ENCODE results near the gene CTSL. TPM values are rescaled to one million over a fixed set of nuclear protein-coding genes. Genes with fewer than 3 reads are reported as not detected.
"Not testable (repeated sequence)": the region's sequence is repeated elsewhere in the genome, so short reads cannot be mapped to it uniquely, and the experiment has no call there.

Gene CTSL
- total RNA-seq, 4 donors from 2014 or later = 160 to 932 (median 321) TPM

DNA sequence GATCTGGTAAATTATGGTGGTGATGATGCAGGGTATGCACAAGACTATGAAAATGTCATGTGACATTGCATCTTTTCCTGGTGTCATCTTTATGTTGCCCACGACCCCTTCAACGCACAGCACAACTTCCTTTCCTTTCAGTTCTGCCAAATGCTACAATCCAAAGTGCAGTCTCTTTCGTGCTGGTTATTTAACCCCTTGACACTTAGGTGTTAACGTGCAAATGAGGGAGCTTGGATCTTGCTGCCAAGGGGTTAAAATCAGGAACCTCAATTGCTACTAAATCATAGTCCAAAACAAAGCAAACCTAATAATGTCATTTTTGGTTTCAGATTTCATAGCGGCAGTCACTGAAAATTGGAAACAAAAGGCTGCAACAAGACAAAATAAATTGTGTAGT is 16.0 kb downstream of the CTSL start:
- DNase-seq (ENCODE audit: low spot score) = no peak
- no peak for ATAC-seq (ENCODE audit: low FRiP score)
- TF ChIP-seq, protein P1, sequence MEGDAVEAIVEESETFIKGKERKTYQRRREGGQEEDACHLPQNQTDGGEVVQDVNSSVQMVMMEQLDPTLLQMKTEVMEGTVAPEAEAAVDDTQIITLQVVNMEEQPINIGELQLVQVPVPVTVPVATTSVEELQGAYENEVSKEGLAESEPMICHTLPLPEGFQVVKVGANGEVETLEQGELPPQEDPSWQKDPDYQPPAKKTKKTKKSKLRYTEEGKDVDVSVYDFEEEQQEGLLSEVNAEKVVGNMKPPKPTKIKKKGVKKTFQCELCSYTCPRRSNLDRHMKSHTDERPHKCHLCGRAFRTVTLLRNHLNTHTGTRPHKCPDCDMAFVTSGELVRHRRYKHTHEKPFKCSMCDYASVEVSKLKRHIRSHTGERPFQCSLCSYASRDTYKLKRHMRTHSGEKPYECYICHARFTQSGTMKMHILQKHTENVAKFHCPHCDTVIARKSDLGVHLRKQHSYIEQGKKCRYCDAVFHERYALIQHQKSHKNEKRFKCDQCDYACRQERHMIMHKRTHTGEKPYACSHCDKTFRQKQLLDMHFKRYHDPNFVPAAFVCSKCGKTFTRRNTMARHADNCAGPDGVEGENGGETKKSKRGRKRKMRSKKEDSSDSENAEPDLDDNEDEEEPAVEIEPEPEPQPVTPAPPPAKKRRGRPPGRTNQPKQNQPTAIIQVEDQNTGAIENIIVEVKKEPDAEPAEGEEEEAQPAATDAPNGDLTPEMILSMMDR (IDR thresholded peaks at IDR 0.05) = no peak

DNA sequence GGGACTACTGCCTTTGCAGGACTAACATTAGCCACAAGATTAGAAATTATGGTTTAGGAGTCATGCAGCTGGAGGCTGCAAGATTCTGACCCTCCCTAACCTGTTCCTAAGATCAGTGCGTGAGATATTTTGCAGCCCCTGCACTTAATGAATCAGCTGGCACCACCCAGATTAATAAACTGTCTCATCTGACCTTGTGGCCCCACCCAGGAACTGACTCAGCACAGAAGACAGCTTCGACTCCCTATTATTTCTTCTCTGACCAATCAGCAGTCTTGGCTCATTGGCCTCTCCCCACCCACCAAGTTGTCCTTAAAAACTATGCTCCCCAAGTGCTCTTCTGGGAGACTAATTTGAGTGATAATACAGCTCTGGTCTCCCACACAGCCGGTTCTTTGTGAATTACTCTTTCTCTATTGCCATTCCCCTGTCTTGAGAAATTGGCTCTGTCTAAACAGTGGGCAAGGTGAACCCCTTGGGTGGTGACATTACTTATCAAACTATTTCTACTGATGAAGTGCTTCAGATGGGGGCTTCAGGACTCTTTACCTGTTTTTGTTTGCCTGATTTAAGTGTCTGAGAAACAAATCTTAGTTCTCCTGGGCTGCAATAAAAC is 17.0 kb downstream of the CTSL start:
- DNase-seq (ENCODE audit: low spot score) (no peak), ATAC-seq (ENCODE audit: low FRiP score) (no peak)
- TF ChIP-seq, protein P1 (IDR thresholded peaks at IDR 0.05) = no peak

DNA sequence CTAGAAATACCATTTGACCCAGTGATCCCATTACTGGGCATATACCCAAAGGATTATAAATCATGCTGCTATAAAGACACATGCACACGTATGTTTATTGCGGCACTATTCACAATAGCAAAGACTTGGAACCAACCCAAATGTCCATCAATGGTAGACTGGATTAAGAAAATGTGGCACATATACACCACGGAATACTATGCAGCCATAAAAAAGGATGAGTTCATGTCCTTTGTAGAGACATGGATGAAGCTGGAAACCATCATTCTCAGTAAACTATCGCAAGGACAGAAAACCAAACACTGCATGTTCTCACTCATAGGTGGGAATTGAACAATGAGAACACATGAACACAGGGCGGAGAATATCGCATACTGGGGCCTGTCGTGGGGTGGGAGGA is 18.3 kb downstream of the CTSL start:
- not testable (repeated sequence) for ATAC-seq (ENCODE audit: low FRiP score); DNase-seq (ENCODE audit: low spot score)

DNA sequence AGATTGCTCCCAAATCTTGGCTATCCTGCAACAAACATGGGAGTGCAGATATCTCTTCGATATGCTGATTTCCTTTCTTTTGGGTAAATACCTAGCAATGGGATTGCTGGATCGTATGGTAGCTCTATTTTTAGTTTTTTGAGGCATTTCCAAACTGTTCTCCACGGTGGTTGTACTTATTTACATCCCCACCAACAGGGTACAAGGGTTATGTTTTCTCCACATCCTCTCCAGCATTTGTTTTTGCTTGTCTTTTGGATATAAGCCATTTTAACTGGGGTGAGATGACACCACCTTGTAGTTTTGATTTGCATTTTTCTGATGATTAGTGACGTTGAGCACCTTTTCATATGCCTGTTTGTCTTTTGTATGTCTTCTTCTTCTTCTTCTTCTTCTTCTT is 20.3 kb downstream of the CTSL start:
- TF ChIP-seq, protein P1 (IDR thresholded peaks at IDR 0.05) = no peak
- no peak for ATAC-seq (ENCODE audit: low FRiP score)
- DNase-seq (ENCODE audit: low spot score) = no peak

DNA sequence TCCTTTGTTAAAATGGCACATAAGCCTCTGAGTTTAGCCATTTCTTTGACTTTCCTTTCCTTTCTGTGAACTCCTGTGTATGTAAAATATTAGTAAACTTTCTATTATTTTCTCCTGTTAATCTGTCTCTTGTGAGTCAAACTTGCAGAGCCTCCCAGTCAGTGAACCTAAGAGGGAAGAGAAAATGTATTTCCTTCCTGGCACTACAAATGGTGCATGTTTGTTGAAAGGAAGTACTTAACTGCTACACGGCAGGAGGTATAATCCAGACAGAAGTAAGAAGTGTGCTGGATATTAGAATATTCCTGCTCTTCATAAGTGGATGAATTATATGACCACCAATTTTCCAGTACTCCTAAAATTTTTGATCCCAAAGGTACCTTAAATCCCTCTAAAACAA is 23.0 kb downstream of the CTSL start:
- DNase-seq (ENCODE audit: low spot score) (no peak), ATAC-seq (ENCODE audit: low FRiP score) (no peak)
- TF ChIP-seq, protein P1 (IDR thresholded peaks at IDR 0.05) = no peak

DNA sequence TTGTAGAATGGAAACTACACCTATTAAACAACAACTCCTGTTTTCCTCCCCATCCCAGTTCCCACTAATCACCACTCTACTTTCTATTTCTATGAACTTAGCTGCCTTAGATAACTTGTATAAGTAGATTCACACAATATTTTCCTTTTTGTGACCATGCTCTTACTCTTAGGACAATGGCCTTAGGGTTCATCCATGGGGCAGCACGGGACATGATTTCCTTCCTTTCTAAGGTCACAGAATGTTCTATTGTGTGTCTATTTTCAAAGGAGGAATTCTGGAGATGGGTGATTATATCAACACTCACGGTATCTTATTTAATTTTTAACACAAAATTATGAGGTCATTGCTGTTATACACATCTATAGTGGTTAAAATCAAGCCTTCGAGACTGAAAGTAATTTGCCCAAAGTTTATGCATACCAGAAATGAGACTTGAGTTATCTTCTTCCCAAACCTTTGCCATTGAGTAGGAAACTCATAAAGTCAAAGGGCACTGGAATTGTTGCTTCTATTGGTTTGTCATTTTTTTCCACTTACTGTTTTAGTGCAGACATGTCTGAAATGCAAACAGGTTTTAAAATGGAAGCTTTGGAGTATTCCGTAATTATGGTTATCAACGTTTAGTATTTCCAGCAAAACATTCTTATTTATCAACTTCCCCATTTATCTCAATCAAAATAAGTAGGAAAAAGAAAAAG is 23.6 kb downstream of the CTSL start:
- no peak for ATAC-seq (ENCODE audit: low FRiP score)
- TF ChIP-seq, protein P1 (IDR thresholded peaks at IDR 0.05) = no peak
- no peak for DNase-seq (ENCODE audit: low spot score)

DNA sequence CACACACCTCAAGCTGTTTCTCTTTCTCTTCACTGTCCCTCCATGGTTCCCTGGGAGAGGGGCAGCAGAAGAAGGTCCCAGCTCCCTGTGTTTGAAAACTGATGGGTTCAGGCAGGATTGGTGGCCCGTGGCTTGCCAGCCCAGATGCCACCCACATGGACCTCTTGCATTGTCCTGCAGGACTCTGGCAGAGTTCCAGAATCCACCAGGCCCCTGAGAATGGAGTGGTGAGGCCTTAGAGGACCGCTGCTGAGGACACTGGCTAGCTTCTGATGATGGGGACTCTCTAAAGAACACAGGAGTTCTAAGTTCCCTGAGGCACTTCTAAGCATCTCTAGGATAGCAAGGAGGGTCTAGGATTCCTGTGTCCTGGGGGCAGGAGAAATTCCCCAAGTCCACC is 24.8 kb downstream of the CTSL start:
- TF ChIP-seq, protein P1 (IDR thresholded peaks at IDR 0.05) = no peak
- ATAC-seq (ENCODE audit: low FRiP score) (no peak), DNase-seq (ENCODE audit: low spot score) (no peak)
